Measurements from ENCODE around the gene ELMO1. TPM values are rescaled to one million over a fixed set of nuclear protein-coding genes. Genes with fewer than 3 reads are reported as not detected.

ELMO1 gene
- polyA plus RNA-seq, 1 donor (not counting 4 experiments of a cell fraction or from before 2014, with no cell fraction given) = not detected

DNA sequence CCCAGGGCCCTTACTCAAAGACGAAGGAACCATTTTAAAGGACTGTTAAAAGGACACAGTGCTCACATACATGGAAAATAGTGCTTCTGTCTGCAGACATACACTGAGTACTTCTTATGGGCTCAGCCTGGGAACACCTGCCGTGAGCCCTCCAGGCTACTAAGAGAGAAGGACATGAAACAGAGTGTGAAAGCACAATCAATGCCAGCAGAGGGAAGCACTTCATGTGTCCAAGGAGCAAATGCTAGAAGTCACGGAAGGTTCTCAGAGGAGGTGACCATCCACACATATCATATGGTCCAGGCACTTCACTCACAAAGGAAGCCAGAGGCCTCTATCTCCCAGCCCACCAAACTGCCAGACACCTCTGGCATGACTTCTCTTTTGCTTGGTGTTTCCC, 15.5 kb downstream of the ELMO1 start:
- Histone ChIP-seq H4K20me1 (ENCODE audit: control insufficient read depth, extremely low read depth, insufficient read depth, low read length) (no peaks in the 10 kb centered on the region), H3K79me2 (ENCODE audit: control insufficient read depth, insufficient read depth, low read length) (no peaks in the 10 kb centered on the region), H3K4me3 (ENCODE audit: control insufficient read depth in 2 of 3, extremely low read depth in 1 of 3, insufficient read depth in 2 of 3, low read depth in 1 of 3, low read length in 3 of 3) (no peak overlapping the region), H3K9ac (ENCODE audit: control insufficient read depth, extremely low read depth, insufficient read depth, low read length) (no peak overlapping the region), H3K4me2 (ENCODE audit: control insufficient read depth, extremely low read depth, insufficient read depth, low read depth, low read length) (no peak overlapping the region), H3K9me1 (ENCODE audit: control insufficient read depth, extremely low read depth, insufficient read depth, low read length) (no peaks in the 10 kb centered on the region), H3K9me3 (ENCODE audit: control insufficient read depth, low read depth, low read length) (no peaks in the 10 kb centered on the region), H3K4me1 (ENCODE audit: control insufficient read depth, extremely low read depth, insufficient read depth, low read length) (no peaks in the 10 kb centered on the region), H3K27ac (ENCODE audit: control insufficient read depth, insufficient read depth, low read length) (no peak overlapping the region), H3K36me3 (ENCODE audit: control insufficient read depth in 2 of 2, extremely low read depth in 1 of 2, insufficient read depth in 2 of 2, low read length in 2 of 2) (no peaks in the 10 kb centered on the region), H2AFZ (ENCODE audit: control insufficient read depth, low read length) (no peak overlapping the region), H3K27me3 (ENCODE audit: control insufficient read depth, extremely low read depth, insufficient read depth, low read length) (no peaks in the 10 kb centered on the region)
- dilution Hi-C loops (cut with MboI; ENCODE audit: extremely low pct_ligation_motif_present, low sequenced_read_pairs) = no loop called here
- DNase-seq (ENCODE audit: low read depth, low spot score) (no peak), FAIRE-seq (no peak)
- TF ChIP-seq EZH2 (IDR thresholded peaks at IDR 0.05; ENCODE audit: low read length) = no peak
- TF ChIP-seq, protein P1, sequence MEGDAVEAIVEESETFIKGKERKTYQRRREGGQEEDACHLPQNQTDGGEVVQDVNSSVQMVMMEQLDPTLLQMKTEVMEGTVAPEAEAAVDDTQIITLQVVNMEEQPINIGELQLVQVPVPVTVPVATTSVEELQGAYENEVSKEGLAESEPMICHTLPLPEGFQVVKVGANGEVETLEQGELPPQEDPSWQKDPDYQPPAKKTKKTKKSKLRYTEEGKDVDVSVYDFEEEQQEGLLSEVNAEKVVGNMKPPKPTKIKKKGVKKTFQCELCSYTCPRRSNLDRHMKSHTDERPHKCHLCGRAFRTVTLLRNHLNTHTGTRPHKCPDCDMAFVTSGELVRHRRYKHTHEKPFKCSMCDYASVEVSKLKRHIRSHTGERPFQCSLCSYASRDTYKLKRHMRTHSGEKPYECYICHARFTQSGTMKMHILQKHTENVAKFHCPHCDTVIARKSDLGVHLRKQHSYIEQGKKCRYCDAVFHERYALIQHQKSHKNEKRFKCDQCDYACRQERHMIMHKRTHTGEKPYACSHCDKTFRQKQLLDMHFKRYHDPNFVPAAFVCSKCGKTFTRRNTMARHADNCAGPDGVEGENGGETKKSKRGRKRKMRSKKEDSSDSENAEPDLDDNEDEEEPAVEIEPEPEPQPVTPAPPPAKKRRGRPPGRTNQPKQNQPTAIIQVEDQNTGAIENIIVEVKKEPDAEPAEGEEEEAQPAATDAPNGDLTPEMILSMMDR (optimal IDR thresholded peaks at IDR 0.05 in 1 of 3, IDR thresholded peaks at IDR 0.05 in 1 of 3, conservative IDR thresholded peaks at IDR 0.05 in 1 of 3; ENCODE audit: extremely low read depth in 1 of 3, insufficient read depth in 2 of 3, low read length in 3 of 3) = no peak

DNA sequence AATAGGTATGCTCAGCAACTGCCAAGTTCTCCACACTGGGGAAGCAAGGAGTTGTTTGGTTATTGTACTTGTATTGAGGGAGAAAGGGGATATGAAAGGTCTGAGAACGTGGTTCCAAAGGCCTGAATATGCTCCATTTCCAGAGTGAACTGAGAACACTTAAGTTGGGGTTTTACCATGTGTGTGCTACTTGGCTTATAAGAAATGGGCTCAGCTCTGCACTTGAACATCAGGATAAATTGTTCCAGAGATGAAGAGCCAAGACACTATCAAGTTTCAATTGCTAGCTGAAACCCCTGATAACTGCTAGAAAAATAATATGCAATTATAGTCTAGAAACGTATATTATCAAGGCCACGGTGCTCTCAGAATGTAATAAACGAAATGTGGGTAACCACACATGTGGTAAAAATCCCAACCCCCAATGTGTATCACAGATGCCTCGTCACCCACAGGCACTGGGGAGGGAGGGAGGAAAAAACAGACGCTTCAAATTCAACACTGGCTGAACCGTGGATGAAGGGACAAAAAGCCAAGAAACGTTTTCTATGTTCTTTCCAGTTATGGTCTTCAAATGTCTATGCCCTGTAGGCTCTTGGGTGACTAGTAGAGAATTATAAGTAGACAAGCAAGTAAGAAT, 16.3 kb downstream of the ELMO1 start:
- TF ChIP-seq EZH2 (IDR thresholded peaks at IDR 0.05; ENCODE audit: low read length) = no peak
- TF ChIP-seq, protein P1 (optimal IDR thresholded peaks at IDR 0.05 in 1 of 3, IDR thresholded peaks at IDR 0.05 in 1 of 3, conservative IDR thresholded peaks at IDR 0.05 in 1 of 3; ENCODE audit: extremely low read depth in 1 of 3, insufficient read depth in 2 of 3, low read length in 3 of 3) = no peak
- no peaks in the 10 kb centered on the region for H3K79me2 ChIP-seq (ENCODE audit: control insufficient read depth, insufficient read depth, low read length)
- H3K9me3 ChIP-seq (ENCODE audit: control insufficient read depth, low read depth, low read length) = no peaks in the 10 kb centered on the region
- H3K27ac ChIP-seq (ENCODE audit: control insufficient read depth, insufficient read depth, low read length) = no peak overlapping the region
- H4K20me1 ChIP-seq (ENCODE audit: control insufficient read depth, extremely low read depth, insufficient read depth, low read length) = no peaks in the 10 kb centered on the region
- no peaks in the 10 kb centered on the region for H3K9me1 ChIP-seq (ENCODE audit: control insufficient read depth, extremely low read depth, insufficient read depth, low read length)
- no peak for FAIRE-seq
- H2AFZ ChIP-seq (ENCODE audit: control insufficient read depth, low read length) = no peak overlapping the region
- no peak overlapping the region for H3K4me2 ChIP-seq (ENCODE audit: control insufficient read depth, extremely low read depth, insufficient read depth, low read depth, low read length)
- H3K4me3 ChIP-seq (ENCODE audit: control insufficient read depth in 2 of 3, extremely low read depth in 1 of 3, insufficient read depth in 2 of 3, low read depth in 1 of 3, low read length in 3 of 3) = no peak overlapping the region
- no peaks in the 10 kb centered on the region for H3K27me3 ChIP-seq (ENCODE audit: control insufficient read depth, extremely low read depth, insufficient read depth, low read length)
- dilution Hi-C loops (cut with MboI; ENCODE audit: extremely low pct_ligation_motif_present, low sequenced_read_pairs) = no loop called here
- no peaks in the 10 kb centered on the region for H3K4me1 ChIP-seq (ENCODE audit: control insufficient read depth, extremely low read depth, insufficient read depth, low read length)
- H3K9ac ChIP-seq (ENCODE audit: control insufficient read depth, extremely low read depth, insufficient read depth, low read length) = no peak overlapping the region
- H3K36me3 ChIP-seq (ENCODE audit: control insufficient read depth in 2 of 2, extremely low read depth in 1 of 2, insufficient read depth in 2 of 2, low read length in 2 of 2) = no peaks in the 10 kb centered on the region
- no peak for DNase-seq (ENCODE audit: low read depth, low spot score)

Data from keratinocyte (primary cell).